Tibial artery (tissue), 4 donors: ENCODE data around the gene CCDC191.

Experiments
- DNase-seq, 2 donors: peaks; one replicate each; pipeline ENCODE4 v3.0.0-alpha.2; 2019
- H3K27ac ChIP-seq, 2 donors: fragments of 200-600 bp; sonication (generic) in 1 of 2; 1 replicate in 1 of 2; 2 replicates in 1 of 2; pipeline ENCODE4 v1.5.1; 2018 to 2019; ENCODE audit warnings: mild to moderate bottlenecking in 1 of 2
- H3K27me3 ChIP-seq, 2 donors: fragments of 200-600 bp; sonication (generic) in 1 of 2; one replicate each; pipeline versions ENCODE4 v1.5.1 to v1.6.0; 2016 to 2019
- H3K36me3 ChIP-seq, 3 donors: fragments of 200-600 bp; sonication (generic) in 2 of 3; one replicate each; pipeline ENCODE4 v1.5.1; 2016 to 2019; ENCODE audit warnings: mild to moderate bottlenecking in 2 of 3
- H3K4me1 ChIP-seq, 4 donors: fragments of 200-600 bp; sonication (generic) in 2 of 4; 1 replicate in 3 of 4; 2 replicates in 1 of 4; pipeline ENCODE4 v1.5.1; 2016 to 2019
- H3K4me3 ChIP-seq, 2 donors: fragments of 200-600 bp; sonication (generic) in 1 of 2; 1 replicate in 1 of 2; 2 replicates in 1 of 2; pipeline ENCODE4 v1.5.1; 2018 to 2019; ENCODE audit warnings: mild to moderate bottlenecking in 2 of 2
- H3K9me3 ChIP-seq, 3 donors: fragments of 200-600 bp; sonication (generic) in 1 of 3; one replicate each; pipeline ENCODE4 v1.5.1; 2016 to 2019
- CTCF ChIP-seq, 2 experiments: fragments of 200-600 bp in 1 of 2; fragments of 450-650 bp in 1 of 2; IDR thresholded peaks; one replicate each; pipeline ENCODE4 v1.5.1; 2017 to 2019; ENCODE audit warnings: antibody characterized with exemption in 2 of 2, mild to moderate bottlenecking in 1 of 2, moderate library complexity in 1 of 2
- intact Hi-C: fragments of 100-400 bp; cut with DNase I; formaldehyde crosslinking; loops from one replicate; pipeline ENCODE4 v1.15.0; 2023; ENCODE audit warnings: low total_unique reads

CCDC191 gene

GRCh38 chr3:114025451-114025850 lies 30.9 kb downstream of the CCDC191 start:
- Histone ChIP-seq H3K4me3 (no peak overlapping the region), H3K9me3 (no peaks in the 10 kb centered on the region), H3K36me3 (no peaks in the 10 kb centered on the region), H3K27me3 (no peaks in the 10 kb centered on the region), H3K4me1 (no peaks in the 10 kb centered on the region), H3K27ac (no peak overlapping the region)
- intact Hi-C loops, result no loop called here
- DNase-seq, result no peak
- no peak for TF ChIP-seq CTCF (IDR thresholded peaks at IDR 0.05)

GRCh38 chr3:114022145-114022802 lies 34.1 kb downstream of the CCDC191 start:
- TF ChIP-seq CTCF (IDR thresholded peaks at IDR 0.05), result no peak
- H3K27ac ChIP-seq, result no peak overlapping the region
- no peak for DNase-seq
- H3K9me3 ChIP-seq, result no peaks in the 10 kb centered on the region
- intact Hi-C loops, result no loop called here
- no peaks in the 10 kb centered on the region for H3K36me3 ChIP-seq
- no peaks in the 10 kb centered on the region for H3K4me1 ChIP-seq
- no peak overlapping the region for H3K4me3 ChIP-seq
- H3K27me3 ChIP-seq, result no peaks in the 10 kb centered on the region

- H3K27me3 ChIP-seq, result no peaks in the 10 kb centered on the region
- no peak overlapping the region for H3K4me3 ChIP-seq
- intact Hi-C loops, result no loop called here
- DNase-seq, result no peak
- no peaks in the 10 kb centered on the region for H3K4me1 ChIP-seq
- no peaks in the 10 kb centered on the region for H3K36me3 ChIP-seq
- H3K27ac ChIP-seq, result no peak overlapping the region
- no peaks in the 10 kb centered on the region for H3K9me3 ChIP-seq
- TF ChIP-seq CTCF (IDR thresholded peaks at IDR 0.05), result no peak
Observed at GRCh38 chr3:114020907-114021306, 35.4 kb downstream of the CCDC191 start.

GRCh38 chr3:114019486-114019885 lies 36.8 kb downstream of the CCDC191 start:
- no peaks in the 10 kb centered on the region for H3K4me1 ChIP-seq
- H3K4me3 ChIP-seq, result no peak overlapping the region
- H3K27ac ChIP-seq, result no peak overlapping the region
- intact Hi-C loops, result no loop called here
- no peaks in the 10 kb centered on the region for H3K27me3 ChIP-seq
- H3K9me3 ChIP-seq, result no peaks in the 10 kb centered on the region
- TF ChIP-seq CTCF (IDR thresholded peaks at IDR 0.05), result no peak
- DNase-seq, result no peak
- H3K36me3 ChIP-seq, result no peaks in the 10 kb centered on the region

- H3K27me3 ChIP-seq, result no peaks in the 10 kb centered on the region
- H3K4me1 ChIP-seq, result no peaks in the 10 kb centered on the region
- H3K36me3 ChIP-seq, result peaks cover 0 to 18% (median 0%) of the 10 kb centered on the region in 3 donors
- TF ChIP-seq CTCF (IDR thresholded peaks at IDR 0.05), result no peak
- no peaks in the 10 kb centered on the region for H3K9me3 ChIP-seq
- H3K27ac ChIP-seq, result no peak overlapping the region
- H3K4me3 ChIP-seq, result no peak overlapping the region
- no peak for DNase-seq
- intact Hi-C loops, result no loop called here
Observed at GRCh38 chr3:114014211-114014610, 42.1 kb downstream of the CCDC191 start.
